ENCODE measurements around the gene PRSS33. TPM values are rescaled to one million over a fixed set of nuclear protein-coding genes. Genes with fewer than 3 reads are reported as not detected.

The PRSS33 gene
- total and polyA plus RNA-seq, 2 donors from 2014 or later: not detected

- no peak for TF ChIP-seq CTCF (IDR thresholded peaks at IDR 0.05; ENCODE audit: borderline replicate concordance, extremely low read depth, insufficient read depth)
- Histone ChIP-seq H3K9ac (ENCODE audit: low read length in 3 of 3) (no peak overlapping the region), H3K27ac (ENCODE audit: low read depth in 2 of 2, low read length in 2 of 2) (no peak overlapping the region), H3K4me1 (ENCODE audit: control insufficient read depth in 2 of 3, insufficient read depth in 2 of 3, low read depth in 1 of 3, low read length in 3 of 3) (peaks cover 0 to 3% (median 0%) of the 10 kb centered on the region in 3 donors), H3K9me3 (ENCODE audit: control insufficient read depth in 2 of 3, insufficient read depth in 1 of 3, low read length in 3 of 3) (peaks cover 0 to 5% (median 0%) of the 10 kb centered on the region in 3 donors), H3K36me3 (ENCODE audit: control insufficient read depth in 2 of 3, insufficient read depth in 3 of 3, low read length in 3 of 3) (no peaks in the 10 kb centered on the region), H3K27me3 (ENCODE audit: control insufficient read depth, insufficient read depth, low read length) (no peaks in the 10 kb centered on the region), H3K4me3 (ENCODE audit: low read length in 3 of 3) (no peak overlapping the region)
- FAIRE-seq (no peak), DNase-seq (peak in 1 of 5 donors; percentile 37)
- intact Hi-C loops (cut with DNase I): no loop called here
Observed at GRCh38 chr16:2748757-2749455, 38.5 kb downstream of the PRSS33 start.

GRCh38 chr16:2745961-2746360, 41.4 kb downstream of the PRSS33 start:
- Histone ChIP-seq H3K9me3 (ENCODE audit: control insufficient read depth in 2 of 3, insufficient read depth in 1 of 3, low read length in 3 of 3) (no peaks in the 10 kb centered on the region), H3K27me3 (ENCODE audit: control insufficient read depth, insufficient read depth, low read length) (no peaks in the 10 kb centered on the region), H3K9ac (ENCODE audit: low read length in 3 of 3) (no peak overlapping the region), H3K4me1 (ENCODE audit: control insufficient read depth in 2 of 3, insufficient read depth in 2 of 3, low read depth in 1 of 3, low read length in 3 of 3) (no peaks in the 10 kb centered on the region), H3K4me3 (ENCODE audit: low read length in 3 of 3) (no peak overlapping the region), H3K36me3 (ENCODE audit: control insufficient read depth in 2 of 3, insufficient read depth in 3 of 3, low read length in 3 of 3) (no peaks in the 10 kb centered on the region), H3K27ac (ENCODE audit: low read depth in 2 of 2, low read length in 2 of 2) (no peak overlapping the region)
- intact Hi-C loops (cut with DNase I): no loop called here
- no peak for TF ChIP-seq CTCF (IDR thresholded peaks at IDR 0.05; ENCODE audit: borderline replicate concordance, extremely low read depth, insufficient read depth)
- DNase-seq (peak in 1 of 5 donors; percentile 57), FAIRE-seq (no peak)

GRCh38 chr16:2745116-2745890, 42.1 kb downstream of the PRSS33 start:
- TF ChIP-seq CTCF (IDR thresholded peaks at IDR 0.05; ENCODE audit: borderline replicate concordance, extremely low read depth, insufficient read depth): no peak
- peak in 1 of 5 donors; percentile 45 for DNase-seq
- no peaks in the 10 kb centered on the region for H3K4me1 ChIP-seq (ENCODE audit: control insufficient read depth in 2 of 3, insufficient read depth in 2 of 3, low read depth in 1 of 3, low read length in 3 of 3)

More at GRCh38 chr16:2745116-2745890, 42.1 kb downstream of the PRSS33 start:
- H3K4me3 ChIP-seq (ENCODE audit: low read length in 3 of 3): no peak overlapping the region
- no peak overlapping the region for H3K9ac ChIP-seq (ENCODE audit: low read length in 3 of 3)
- no peaks in the 10 kb centered on the region for H3K9me3 ChIP-seq (ENCODE audit: control insufficient read depth in 2 of 3, insufficient read depth in 1 of 3, low read length in 3 of 3)
- no peaks in the 10 kb centered on the region for H3K36me3 ChIP-seq (ENCODE audit: control insufficient read depth in 2 of 3, insufficient read depth in 3 of 3, low read length in 3 of 3)
- H3K27me3 ChIP-seq (ENCODE audit: control insufficient read depth, insufficient read depth, low read length): no peaks in the 10 kb centered on the region
- no peak for FAIRE-seq
- H3K27ac ChIP-seq (ENCODE audit: low read depth in 2 of 2, low read length in 2 of 2): no peak overlapping the region
- intact Hi-C loops (cut with DNase I): no loop called here
